HEK293 (cell line): ENCODE measurements around the gene TDRD1.

Experiments
- ZNF292 ChIP-seq: fragments of 450-650 bp; formaldehyde crosslinking; IDR thresholded peaks from 2 replicates; pipeline ENCODE4 v1.5.1; 2016; ENCODE audit warnings: low read depth, missing biosample characterization, missing genetic modification characterization, borderline replicate concordance
- ZNF416 ChIP-seq: fragments of 450-650 bp; formaldehyde crosslinking; IDR thresholded peaks from 2 replicates; pipeline ENCODE4 v1.5.1; 2016; ENCODE audit warnings: missing biosample characterization, missing genetic modification characterization
- ZNF423 ChIP-seq: fragments of 450-650 bp; formaldehyde crosslinking; IDR thresholded peaks from 2 replicates; pipeline ENCODE4 v1.5.1; 2016; ENCODE audit warnings: missing biosample characterization, missing genetic modification characterization
- ZNF555 ChIP-seq: fragments of 450-650 bp; formaldehyde crosslinking; conservative IDR thresholded peaks from 2 replicates; pipeline ENCODE4 v1.5.1; 2017; ENCODE audit warnings: missing biosample characterization, mild to moderate bottlenecking, missing genetic modification characterization, inconsistent platforms
- ZNF571 ChIP-seq: fragments of 450-650 bp; formaldehyde crosslinking; IDR thresholded peaks from 2 replicates; pipeline ENCODE4 v1.5.0; 2017; ENCODE audit warnings: missing biosample characterization, missing genetic modification characterization
- ZNF629 ChIP-seq: fragments of 450-650 bp; formaldehyde crosslinking; IDR thresholded peaks from 2 replicates; pipeline ENCODE4 v1.5.1; 2017; ENCODE audit warnings: missing biosample characterization, missing genetic modification characterization
- TF ChIP-seq, protein P1 (sequence below): fragments of 450-650 bp; formaldehyde crosslinking; IDR thresholded peaks from 2 replicates; pipeline ENCODE4 v1.5.1; 2016; ENCODE audit warnings: missing biosample characterization, missing genetic modification characterization

GRCh38 chr10:114245121-114245791, 66.1 kb downstream of the TDRD1 start:
- TF ChIP-seq ZNF571 (tag by site-specific recombination): no peak
- no peak for TF ChIP-seq ZNF292 (tag by site-specific recombination)
- TF ChIP-seq, protein P1, sequence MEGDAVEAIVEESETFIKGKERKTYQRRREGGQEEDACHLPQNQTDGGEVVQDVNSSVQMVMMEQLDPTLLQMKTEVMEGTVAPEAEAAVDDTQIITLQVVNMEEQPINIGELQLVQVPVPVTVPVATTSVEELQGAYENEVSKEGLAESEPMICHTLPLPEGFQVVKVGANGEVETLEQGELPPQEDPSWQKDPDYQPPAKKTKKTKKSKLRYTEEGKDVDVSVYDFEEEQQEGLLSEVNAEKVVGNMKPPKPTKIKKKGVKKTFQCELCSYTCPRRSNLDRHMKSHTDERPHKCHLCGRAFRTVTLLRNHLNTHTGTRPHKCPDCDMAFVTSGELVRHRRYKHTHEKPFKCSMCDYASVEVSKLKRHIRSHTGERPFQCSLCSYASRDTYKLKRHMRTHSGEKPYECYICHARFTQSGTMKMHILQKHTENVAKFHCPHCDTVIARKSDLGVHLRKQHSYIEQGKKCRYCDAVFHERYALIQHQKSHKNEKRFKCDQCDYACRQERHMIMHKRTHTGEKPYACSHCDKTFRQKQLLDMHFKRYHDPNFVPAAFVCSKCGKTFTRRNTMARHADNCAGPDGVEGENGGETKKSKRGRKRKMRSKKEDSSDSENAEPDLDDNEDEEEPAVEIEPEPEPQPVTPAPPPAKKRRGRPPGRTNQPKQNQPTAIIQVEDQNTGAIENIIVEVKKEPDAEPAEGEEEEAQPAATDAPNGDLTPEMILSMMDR: no peak
- TF ChIP-seq ZNF555 (tag by site-specific recombination): no peak
- TF ChIP-seq ZNF423 (tag by site-specific recombination): no peak
- no peak for TF ChIP-seq ZNF416 (tag by site-specific recombination)
- TF ChIP-seq ZNF629 (tag by site-specific recombination): no peak
